Activated CD4-positive, CD25-positive, alpha-beta regulatory T cell treated with anti-CD3 and anti-CD28 coated beads, Interleukin-2, amount 50 U/mL, for 24 hours (primary cell): Measurements from ENCODE around the gene RAB1B.

Experiments used
- ATAC-seq, 2 donors: fragments of 150-1000 bp; cut with Tn5 transposase; one replicate each; pipeline ENCODE4 v1.10.0; 2021; ENCODE audit warnings: mild to moderate bottlenecking in 1 of 2, moderate library complexity in 1 of 2

The RAB1B gene

GRCh38 chr11:66325263-66325671 is 56.8 kb downstream of the RAB1B start:
- no peak for ATAC-seq

GRCh38 chr11:66326261-66327111 is 58.0 kb downstream of the RAB1B start:
- ATAC-seq: no peak
